NK-92 (cell line): Measurements from ENCODE around the gene PARVA.

Experiments
- DNase-seq: peaks from one replicate; lab custom pipeline; 2025; ENCODE audit not compliant: unreplicated experiment; lab: John Stamatoyannopoulos, UW

PARVA gene

GRCh38 chr11:12403122-12403996 is 26.0 kb downstream of the PARVA start:
- DNase-seq: no peak

GRCh38 chr11:12403997-12404350 is 26.6 kb downstream of the PARVA start:
- no peak for DNase-seq

GRCh38 chr11:12404436-12404835 is 27.1 kb downstream of the PARVA start:
- no peak for DNase-seq

GRCh38 chr11:12408156-12408770 is 30.9 kb downstream of the PARVA start:
- no peak for DNase-seq

GRCh38 chr11:12409621-12410005 is 32.2 kb downstream of the PARVA start:
- no peak for DNase-seq

- DNase-seq: no peak
Observed at GRCh38 chr11:12410006-12410728, 32.8 kb downstream of the PARVA start.

GRCh38 chr11:12411393-12411792 is 34.0 kb downstream of the PARVA start:
- DNase-seq: no peak

GRCh38 chr11:12411806-12412727 is 34.7 kb downstream of the PARVA start:
- no peak for DNase-seq

- DNase-seq: no peak
Observed at GRCh38 chr11:12413141-12414052, 36.0 kb downstream of the PARVA start.

- no peak for DNase-seq
Observed at GRCh38 chr11:12414611-12415010, 37.2 kb downstream of the PARVA start.

- no peak for DNase-seq
Observed at GRCh38 chr11:12415342-12415966, 38.1 kb downstream of the PARVA start.

GRCh38 chr11:12416552-12416951 is 39.2 kb downstream of the PARVA start:
- no peak for DNase-seq

GRCh38 chr11:12417691-12418611 is 40.6 kb downstream of the PARVA start:
- no peak for DNase-seq

GRCh38 chr11:12420040-12420439 is 42.7 kb downstream of the PARVA start:
- no peak for DNase-seq

- DNase-seq: no peak
Observed at GRCh38 chr11:12420706-12421105, 43.3 kb downstream of the PARVA start.

- DNase-seq: no peak
Observed at GRCh38 chr11:12421386-12421785, 44.0 kb downstream of the PARVA start.

GRCh38 chr11:12426176-12426575 is 48.8 kb downstream of the PARVA start:
- no peak for DNase-seq

- no peak for DNase-seq
Observed at GRCh38 chr11:12429155-12429554, 51.8 kb downstream of the PARVA start.
